GM18517 (cell line): ENCODE measurements around the gene TECPR2.

Experiments
- ATAC-seq: cut with Tn5 transposase; IDR thresholded peaks from one replicate; pipeline ENCODE4 v1.9.1; 2021; ENCODE audit warnings: mild to moderate bottlenecking, moderate library complexity; ENCODE audit not compliant: unreplicated experiment

TECPR2 gene

GRCh38 chr14:102424923-102425322 lies 62.2 kb downstream of the TECPR2 start:
- no peak for ATAC-seq

- no peak for ATAC-seq
These were observed 64.1 kb downstream of the TECPR2 start for GRCh38 chr14:102426796-102427195.

GRCh38 chr14:102427642-102428041 lies 64.9 kb downstream of the TECPR2 start:
- ATAC-seq: no peak

- no peak for ATAC-seq
These were observed 67.6 kb downstream of the TECPR2 start for GRCh38 chr14:102430212-102430908.

GRCh38 chr14:102431751-102432150 lies 69.0 kb downstream of the TECPR2 start:
- no peak for ATAC-seq

- ATAC-seq: no peak
These were observed 72.0 kb downstream of the TECPR2 start for GRCh38 chr14:102434647-102435175.

- ATAC-seq: no peak
These were observed 75.5 kb downstream of the TECPR2 start for GRCh38 chr14:102437997-102438915.

GRCh38 chr14:102439556-102439955 lies 76.8 kb downstream of the TECPR2 start:
- ATAC-seq: no peak

- no peak for ATAC-seq
These were observed 77.7 kb downstream of the TECPR2 start for GRCh38 chr14:102440392-102440791.

GRCh38 chr14:102442241-102443211 lies 79.8 kb downstream of the TECPR2 start:
- ATAC-seq: no peak

GRCh38 chr14:102445066-102445465 lies 82.3 kb downstream of the TECPR2 start:
- ATAC-seq: no peak

- no peak for ATAC-seq
These were observed 82.9 kb downstream of the TECPR2 start for GRCh38 chr14:102445641-102446040.

- no peak for ATAC-seq
These were observed 87.7 kb downstream of the TECPR2 start for GRCh38 chr14:102450206-102451063.

GRCh38 chr14:102451064-102451352 lies 88.3 kb downstream of the TECPR2 start:
- ATAC-seq: no peak

GRCh38 chr14:102452302-102452701 lies 89.6 kb downstream of the TECPR2 start:
- ATAC-seq: no peak

GRCh38 chr14:102454711-102455110 lies 92.0 kb downstream of the TECPR2 start:
- no peak for ATAC-seq

GRCh38 chr14:102457509-102457908 lies 94.8 kb downstream of the TECPR2 start:
- ATAC-seq: no peak

GRCh38 chr14:102461490-102462338 lies 99.0 kb downstream of the TECPR2 start:
- no peak for ATAC-seq

GRCh38 chr14:102462391-102462790 lies 99.7 kb downstream of the TECPR2 start:
- no peak for ATAC-seq
